NCI-H1930 (cell line): ENCODE measurements around the gene SLC25A40.

Experiments
- DNase-seq, 2 experiments: peaks; one replicate each; lab custom pipeline; 2025; lab: John Stamatoyannopoulos, UW

The SLC25A40 gene

DNA sequence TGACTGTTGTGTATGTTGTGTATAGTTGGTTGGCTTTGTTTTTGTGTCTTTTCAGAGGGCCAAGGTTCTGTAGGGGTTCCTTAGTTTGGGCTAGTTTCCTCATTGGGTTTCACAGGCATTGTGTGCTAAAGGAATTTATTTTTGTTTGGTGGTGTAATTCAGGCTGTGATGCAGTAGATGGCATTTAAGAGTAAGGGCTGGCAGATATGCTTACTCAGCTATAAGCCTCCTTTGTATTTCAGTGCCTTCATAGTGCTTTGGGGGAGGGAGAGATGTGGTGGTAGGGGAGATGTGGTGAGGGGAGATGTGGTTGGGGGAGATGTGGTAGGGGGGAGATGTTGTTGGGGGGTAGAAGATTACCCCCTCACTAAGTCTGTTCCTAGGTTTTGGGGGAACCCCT, 91.7 kb downstream of the SLC25A40 start:
- no peak for DNase-seq
